Smooth muscle cell (in vitro differentiated cells): ENCODE results near the gene SND1. TPM values are rescaled to one million over a fixed set of nuclear protein-coding genes. Genes with fewer than 3 reads are reported as not detected.

Experiments
- DNase-seq: peaks from one replicate; lab custom pipeline; 2025; ENCODE audit not compliant: unreplicated experiment; lab: John Stamatoyannopoulos, UW
- H2AFZ ChIP-seq: fragments of 200-600 bp; sonication (generic); 2 replicates; pipeline ENCODE4 v1.6.0; 2016; ENCODE audit warnings: antibody characterized with exemption, low read depth, mild to moderate bottlenecking
- H3F3A ChIP-seq: fragments of 200-600 bp; sonication (generic); 2 replicates; pipeline ENCODE4 v1.6.0; 2017; ENCODE audit warnings: antibody characterized with exemption, low read depth
- H3K27ac ChIP-seq: fragments of 200-600 bp; sonication (generic); 2 replicates; pipeline ENCODE4 v1.5.1; 2016; ENCODE audit warnings: low read depth, mild to moderate bottlenecking
- H3K27me3 ChIP-seq: fragments of 200-600 bp; sonication (generic); 2 replicates; pipeline ENCODE4 v1.6.1; 2016; ENCODE audit warnings: low read depth, mild to moderate bottlenecking
- H3K36me3 ChIP-seq: fragments of 200-600 bp; sonication (generic); 2 replicates; pipeline ENCODE4 v1.5.1; 2016; ENCODE audit warnings: low read depth
- H3K4me1 ChIP-seq: fragments of 200-600 bp; sonication (generic); 2 replicates; pipeline ENCODE4 v1.5.1; 2016; ENCODE audit warnings: low read depth
- H3K4me2 ChIP-seq: fragments of 200-600 bp; sonication (generic); 2 replicates; pipeline ENCODE4 v1.6.0; 2016; ENCODE audit warnings: mild to moderate bottlenecking
- H3K4me3 ChIP-seq: fragments of 200-600 bp; sonication (generic); 2 replicates; pipeline ENCODE4 v1.5.1; 2016; ENCODE audit warnings: mild to moderate bottlenecking
- H3K79me2 ChIP-seq: fragments of 200-600 bp; sonication (generic); 2 replicates; pipeline ENCODE4 v1.6.0; 2016; ENCODE audit warnings: low read depth, mild to moderate bottlenecking
- H3K9ac ChIP-seq: fragments of 200-600 bp; sonication (generic); 2 replicates; pipeline ENCODE4 v1.6.0; 2016; ENCODE audit warnings: low read depth
- H3K9me3 ChIP-seq: fragments of 200-600 bp; sonication (generic); replicated peaks from 2 replicates; pipeline ENCODE4 v1.5.1; 2016; ENCODE audit warnings: low read depth
- H4K20me1 ChIP-seq: fragments of 200-600 bp; sonication (generic); 2 replicates; pipeline ENCODE4 v1.6.0; 2016; ENCODE audit warnings: low read depth
- WGBS: methylation state at CpG from one replicate; pipeline ENCODE4 v1.1.7; 2016; ENCODE audit warnings: low lambda C conversion rate; 5-methylcytosine and 5-hydroxymethylcytosine counted together
- polyA plus RNA-seq: library from polyadenylated mRNA; unstranded; fragments of >200 nt; fragmentation: Nextera tagmentation; extraction: Ambion mirVana; gene quantifications from 2 replicates; pipeline ENCODE4 v1.2.1, GENCODE V29; 2016
- total RNA-seq: library from RNA; depleted of rRNA; stranded (reverse); fragments of >200 nt; gene quantifications from 2 replicates; pipeline ENCODE4 v1.2.3, GENCODE V29; 2014
- TF ChIP-seq, protein P1 (sequence below): fragments of 200-600 bp; sonication (generic); IDR thresholded peaks from 2 replicates; pipeline ENCODE4 v1.5.1; 2017; ENCODE audit warnings: borderline replicate concordance, mild to moderate bottlenecking, antibody characterized with exemption; ENCODE audit not compliant: insufficient read depth, poor library complexity, severe bottlenecking

Gene SND1
- total and polyA plus RNA-seq, 2 experiments from 2014 or later = 129 to 136 TPM

DNA sequence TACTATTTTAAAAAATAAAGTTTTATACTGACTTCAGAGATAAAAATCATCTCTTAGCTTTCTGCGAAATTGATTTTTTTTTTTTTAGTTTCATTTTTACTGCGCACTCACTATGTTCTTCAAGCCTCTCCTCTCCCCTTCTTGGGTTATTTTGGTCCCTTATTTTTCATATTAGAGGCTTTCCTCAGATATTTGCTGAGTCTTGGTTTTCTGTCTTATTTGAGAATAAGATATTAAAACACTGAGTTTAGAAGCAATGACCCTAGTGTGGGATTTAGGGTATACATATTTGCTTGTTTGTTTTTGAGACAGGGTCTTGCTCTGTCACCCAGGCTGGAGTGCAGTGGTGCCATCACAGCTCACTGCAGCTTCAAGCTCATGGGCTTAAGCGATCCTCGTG, 59.9 kb downstream of the SND1 start:
- H3K27me3 ChIP-seq = no peaks in the 10 kb centered on the region
- no peak overlapping the region for H3K27ac ChIP-seq
- no peak overlapping the region for H2AFZ ChIP-seq
- H3K9me3 ChIP-seq = peaks cover 15% of the 10 kb centered on the region
- TF ChIP-seq, protein P1, sequence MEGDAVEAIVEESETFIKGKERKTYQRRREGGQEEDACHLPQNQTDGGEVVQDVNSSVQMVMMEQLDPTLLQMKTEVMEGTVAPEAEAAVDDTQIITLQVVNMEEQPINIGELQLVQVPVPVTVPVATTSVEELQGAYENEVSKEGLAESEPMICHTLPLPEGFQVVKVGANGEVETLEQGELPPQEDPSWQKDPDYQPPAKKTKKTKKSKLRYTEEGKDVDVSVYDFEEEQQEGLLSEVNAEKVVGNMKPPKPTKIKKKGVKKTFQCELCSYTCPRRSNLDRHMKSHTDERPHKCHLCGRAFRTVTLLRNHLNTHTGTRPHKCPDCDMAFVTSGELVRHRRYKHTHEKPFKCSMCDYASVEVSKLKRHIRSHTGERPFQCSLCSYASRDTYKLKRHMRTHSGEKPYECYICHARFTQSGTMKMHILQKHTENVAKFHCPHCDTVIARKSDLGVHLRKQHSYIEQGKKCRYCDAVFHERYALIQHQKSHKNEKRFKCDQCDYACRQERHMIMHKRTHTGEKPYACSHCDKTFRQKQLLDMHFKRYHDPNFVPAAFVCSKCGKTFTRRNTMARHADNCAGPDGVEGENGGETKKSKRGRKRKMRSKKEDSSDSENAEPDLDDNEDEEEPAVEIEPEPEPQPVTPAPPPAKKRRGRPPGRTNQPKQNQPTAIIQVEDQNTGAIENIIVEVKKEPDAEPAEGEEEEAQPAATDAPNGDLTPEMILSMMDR = no peak
- H3F3A ChIP-seq = peaks cover 6% of the 10 kb centered on the region
- H3K4me1 ChIP-seq = no peaks in the 10 kb centered on the region
- peaks cover 48% of the 10 kb centered on the region for H3K36me3 ChIP-seq
- no peak for DNase-seq
- no peak overlapping the region for H3K4me2 ChIP-seq
- peaks cover 89% of the 10 kb centered on the region for H4K20me1 ChIP-seq
- no peak overlapping the region for H3K4me3 ChIP-seq
- peaks cover 61% of the 10 kb centered on the region for H3K79me2 ChIP-seq
- WGBS = 98% methylated on average over 4 of the region's 4 CpGs
- no peak overlapping the region for H3K9ac ChIP-seq

DNA sequence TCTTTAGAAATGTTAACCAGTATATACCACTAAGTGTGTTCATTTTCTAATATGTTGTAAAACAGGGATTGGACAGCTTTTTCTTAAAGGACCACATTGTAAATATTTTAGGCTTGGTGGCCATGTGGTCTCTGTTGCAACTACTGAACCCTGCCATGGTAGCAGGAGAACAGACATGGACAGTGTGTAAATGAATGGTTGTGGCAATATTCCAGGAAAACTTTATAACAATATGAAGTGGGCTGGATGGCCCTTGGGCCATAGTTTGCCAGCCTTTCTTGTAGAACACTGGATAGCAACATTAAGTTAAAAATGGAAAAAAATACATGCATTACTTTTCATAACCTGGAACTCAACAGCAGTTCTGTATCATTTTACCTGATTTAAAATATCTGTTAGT, 61.0 kb downstream of the SND1 start:
- Histone ChIP-seq H3K36me3 (peaks cover 48% of the 10 kb centered on the region), H3K4me1 (no peaks in the 10 kb centered on the region), H3K9ac (no peak overlapping the region), H3K79me2 (peaks cover 69% of the 10 kb centered on the region), H4K20me1 (peaks cover 89% of the 10 kb centered on the region), H3K27ac (no peak overlapping the region), H3K27me3 (no peaks in the 10 kb centered on the region), H3K9me3 (peaks cover 15% of the 10 kb centered on the region), H3K4me2 (no peak overlapping the region), H3F3A (no peaks in the 10 kb centered on the region), H3K4me3 (no peak overlapping the region), H2AFZ (no peak overlapping the region)
- TF ChIP-seq, protein P1 = no peak
- no peak for DNase-seq

DNA sequence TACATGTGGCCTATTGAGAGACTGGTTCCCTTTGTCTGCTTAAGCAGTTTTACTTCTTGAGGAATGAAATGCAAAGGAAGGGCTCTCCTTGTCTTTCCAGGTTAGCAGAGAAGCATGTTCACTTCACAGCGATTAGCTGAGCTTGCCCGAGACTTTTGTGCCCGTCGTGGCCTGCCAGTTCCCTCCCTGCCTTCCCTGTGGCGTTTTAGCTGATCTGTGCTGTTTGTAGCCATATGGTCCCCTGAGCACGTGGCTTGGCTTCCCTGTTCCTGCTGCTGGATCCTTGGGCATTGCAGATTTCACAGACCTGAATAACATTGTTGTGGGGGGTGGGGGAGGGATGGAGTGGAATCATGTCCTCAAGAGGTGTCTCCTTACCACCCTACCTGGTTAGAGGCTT, 61.8 kb downstream of the SND1 start:
- Histone ChIP-seq H3K79me2 (peaks cover 74% of the 10 kb centered on the region), H3K9ac (no peak overlapping the region), H3K36me3 (peaks cover 48% of the 10 kb centered on the region), H3K27ac (no peak overlapping the region), H4K20me1 (peaks cover 89% of the 10 kb centered on the region), H3K9me3 (peaks cover 15% of the 10 kb centered on the region), H3K4me3 (no peak overlapping the region), H3K4me1 (no peaks in the 10 kb centered on the region), H3K27me3 (no peaks in the 10 kb centered on the region), H2AFZ (no peak overlapping the region), H3F3A (no peaks in the 10 kb centered on the region), H3K4me2 (no peak overlapping the region)
- DNase-seq = no peak
- TF ChIP-seq, protein P1 = no peak
- WGBS = 96% methylated on average over 6 of the region's 6 CpGs

DNA sequence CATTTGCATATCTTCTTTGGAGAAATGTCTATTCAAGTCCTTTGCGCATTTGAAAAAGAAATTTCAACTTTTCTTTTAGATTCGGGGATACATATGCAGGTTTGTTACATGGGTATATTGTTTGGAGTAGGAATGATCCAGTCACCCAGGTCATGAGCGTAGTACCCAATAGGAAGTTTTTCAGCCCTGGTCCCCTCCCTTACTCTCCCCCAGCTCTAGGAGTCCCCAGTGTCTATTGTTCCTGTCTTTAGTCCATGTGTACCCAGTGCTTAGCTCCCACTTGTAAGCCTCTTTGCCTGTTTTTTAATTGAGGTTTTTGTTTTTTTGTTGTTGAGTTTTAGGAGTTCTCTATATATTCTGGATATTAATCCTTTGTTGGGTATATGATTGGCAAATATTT, 63.3 kb downstream of the SND1 start:
- WGBS = 80% methylated on average over 3 of the region's 3 CpGs
- H3K4me2 ChIP-seq = no peak overlapping the region
- H2AFZ ChIP-seq = no peak overlapping the region
- H3K27me3 ChIP-seq = no peaks in the 10 kb centered on the region
- H4K20me1 ChIP-seq = peaks cover 89% of the 10 kb centered on the region
- no peak overlapping the region for H3K4me3 ChIP-seq
- no peaks in the 10 kb centered on the region for H3F3A ChIP-seq
- H3K9me3 ChIP-seq = peaks cover 15% of the 10 kb centered on the region
- H3K36me3 ChIP-seq = peaks cover 40% of the 10 kb centered on the region
- DNase-seq = no peak
- H3K79me2 ChIP-seq = peaks cover 81% of the 10 kb centered on the region
- H3K27ac ChIP-seq = no peak overlapping the region
- H3K9ac ChIP-seq = no peak overlapping the region
- no peaks in the 10 kb centered on the region for H3K4me1 ChIP-seq
- TF ChIP-seq, protein P1 = no peak
